SHP77 treated with DMSO at 0.1 percent for 48 hours (cell line): ENCODE data around the gene ARID2.

Source experiments
- DNase-seq: peaks from one replicate; lab custom pipeline; 2025; lab: John Stamatoyannopoulos, UW

Gene ARID2

GRCh38 chr12:45729233-45730083 is at the start of gene ARID2:
ARID2 (plus strand) TSS chr12:45729706; CDS start chr12:45729837, 131 bp downstream.
- DNase-seq = no peak

GRCh38 chr12:45680362-45680761 is 49.1 kb upstream of the ARID2 start:
- DNase-seq = no peak

- no peak for DNase-seq
Measured at GRCh38 chr12:45681465-45681864, 48.0 kb upstream of the ARID2 start.

- no peak for DNase-seq
Measured at GRCh38 chr12:45685680-45686079, 43.8 kb upstream of the ARID2 start.

- no peak for DNase-seq
Measured at GRCh38 chr12:45687081-45688015, 42.2 kb upstream of the ARID2 start.

GRCh38 chr12:45688183-45688582 is 41.3 kb upstream of the ARID2 start:
- no peak for DNase-seq

GRCh38 chr12:45695035-45695434 is 34.5 kb upstream of the ARID2 start:
- no peak for DNase-seq

- no peak for DNase-seq
Measured at GRCh38 chr12:45695606-45696005, 33.9 kb upstream of the ARID2 start.

GRCh38 chr12:45696049-45696448 is 33.5 kb upstream of the ARID2 start:
- no peak for DNase-seq

- DNase-seq = no peak
Measured at GRCh38 chr12:45697371-45697770, 32.1 kb upstream of the ARID2 start.

GRCh38 chr12:45701296-45701695 is 28.2 kb upstream of the ARID2 start:
- no peak for DNase-seq

GRCh38 chr12:45703942-45704341 is 25.6 kb upstream of the ARID2 start:
- no peak for DNase-seq

GRCh38 chr12:45704968-45705367 is 24.5 kb upstream of the ARID2 start:
- DNase-seq = no peak

- no peak for DNase-seq
Measured at GRCh38 chr12:45705404-45705803, 24.1 kb upstream of the ARID2 start.

- no peak for DNase-seq
Measured at GRCh38 chr12:45707241-45707857, 22.2 kb upstream of the ARID2 start.

GRCh38 chr12:45708363-45708762 is 21.1 kb upstream of the ARID2 start:
- no peak for DNase-seq

GRCh38 chr12:45708901-45709300 is 20.6 kb upstream of the ARID2 start:
- no peak for DNase-seq

- DNase-seq = no peak
Measured at GRCh38 chr12:45712319-45712718, 17.2 kb upstream of the ARID2 start.

GRCh38 chr12:45713078-45713477 is 16.4 kb upstream of the ARID2 start:
- no peak for DNase-seq

GRCh38 chr12:45718306-45718705 is 11.2 kb upstream of the ARID2 start:
- DNase-seq = no peak

- DNase-seq = no peak
Measured at GRCh38 chr12:45720069-45720468, 9.4 kb upstream of the ARID2 start.

GRCh38 chr12:45721369-45721768 is 8.1 kb upstream of the ARID2 start:
- DNase-seq = no peak
